Measurements from ENCODE around the gene PLXNA3.
A peak's percentile ranks its signal among the peaks of the same experiment; 100 is the strongest.

The PLXNA3 gene

DNA sequence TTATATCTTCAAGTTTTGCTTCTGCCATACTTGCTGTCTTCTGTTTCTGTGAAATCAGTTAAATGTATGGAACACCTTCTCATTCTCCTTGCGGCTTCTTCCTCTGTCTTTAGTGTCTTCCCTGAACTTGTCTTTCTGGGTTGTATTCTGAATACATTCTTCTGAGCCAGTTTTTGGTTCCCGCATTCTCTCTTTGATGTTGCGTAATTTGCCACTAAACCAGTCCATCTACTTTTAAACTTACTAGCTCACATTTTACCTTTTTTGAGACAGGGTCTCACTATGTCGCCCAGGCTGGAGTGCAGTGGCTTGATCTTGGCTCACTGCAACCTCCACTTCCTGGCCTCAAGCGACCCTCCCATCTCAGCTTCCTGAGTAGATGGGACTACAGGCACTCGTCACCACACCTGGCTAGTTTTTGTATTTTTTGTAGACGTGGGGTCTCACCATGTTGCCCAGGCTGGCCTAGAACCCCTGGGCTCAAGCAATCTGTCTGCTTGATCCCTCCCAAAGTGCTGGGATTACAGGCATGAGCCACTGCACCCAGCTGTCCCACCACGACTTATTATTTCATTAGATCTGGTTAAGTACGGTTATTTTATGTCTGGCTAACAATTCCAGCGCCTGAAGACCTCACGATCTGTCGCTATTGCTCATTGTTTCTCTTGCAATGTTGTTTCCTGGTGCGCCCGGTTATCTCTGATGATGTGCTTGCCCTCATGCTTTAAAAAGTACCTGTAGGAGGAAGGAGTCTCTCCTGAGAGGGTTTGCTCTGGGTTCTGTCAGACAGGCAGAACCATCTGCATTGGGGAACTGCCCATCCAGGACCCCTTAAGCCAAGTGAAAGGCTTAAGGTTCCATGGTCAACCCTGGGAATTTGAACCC, 67.8 kb downstream of the PLXNA3 start:
- DNase-seq (ENCODE audit: insufficient read length, low spot score) (no peak), FAIRE-seq (no peak)
- TF ChIP-seq, protein P1, sequence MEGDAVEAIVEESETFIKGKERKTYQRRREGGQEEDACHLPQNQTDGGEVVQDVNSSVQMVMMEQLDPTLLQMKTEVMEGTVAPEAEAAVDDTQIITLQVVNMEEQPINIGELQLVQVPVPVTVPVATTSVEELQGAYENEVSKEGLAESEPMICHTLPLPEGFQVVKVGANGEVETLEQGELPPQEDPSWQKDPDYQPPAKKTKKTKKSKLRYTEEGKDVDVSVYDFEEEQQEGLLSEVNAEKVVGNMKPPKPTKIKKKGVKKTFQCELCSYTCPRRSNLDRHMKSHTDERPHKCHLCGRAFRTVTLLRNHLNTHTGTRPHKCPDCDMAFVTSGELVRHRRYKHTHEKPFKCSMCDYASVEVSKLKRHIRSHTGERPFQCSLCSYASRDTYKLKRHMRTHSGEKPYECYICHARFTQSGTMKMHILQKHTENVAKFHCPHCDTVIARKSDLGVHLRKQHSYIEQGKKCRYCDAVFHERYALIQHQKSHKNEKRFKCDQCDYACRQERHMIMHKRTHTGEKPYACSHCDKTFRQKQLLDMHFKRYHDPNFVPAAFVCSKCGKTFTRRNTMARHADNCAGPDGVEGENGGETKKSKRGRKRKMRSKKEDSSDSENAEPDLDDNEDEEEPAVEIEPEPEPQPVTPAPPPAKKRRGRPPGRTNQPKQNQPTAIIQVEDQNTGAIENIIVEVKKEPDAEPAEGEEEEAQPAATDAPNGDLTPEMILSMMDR (IDR thresholded peaks at IDR 0.05; ENCODE audit: insufficient read depth, missing control alignments) = no peak

DNA sequence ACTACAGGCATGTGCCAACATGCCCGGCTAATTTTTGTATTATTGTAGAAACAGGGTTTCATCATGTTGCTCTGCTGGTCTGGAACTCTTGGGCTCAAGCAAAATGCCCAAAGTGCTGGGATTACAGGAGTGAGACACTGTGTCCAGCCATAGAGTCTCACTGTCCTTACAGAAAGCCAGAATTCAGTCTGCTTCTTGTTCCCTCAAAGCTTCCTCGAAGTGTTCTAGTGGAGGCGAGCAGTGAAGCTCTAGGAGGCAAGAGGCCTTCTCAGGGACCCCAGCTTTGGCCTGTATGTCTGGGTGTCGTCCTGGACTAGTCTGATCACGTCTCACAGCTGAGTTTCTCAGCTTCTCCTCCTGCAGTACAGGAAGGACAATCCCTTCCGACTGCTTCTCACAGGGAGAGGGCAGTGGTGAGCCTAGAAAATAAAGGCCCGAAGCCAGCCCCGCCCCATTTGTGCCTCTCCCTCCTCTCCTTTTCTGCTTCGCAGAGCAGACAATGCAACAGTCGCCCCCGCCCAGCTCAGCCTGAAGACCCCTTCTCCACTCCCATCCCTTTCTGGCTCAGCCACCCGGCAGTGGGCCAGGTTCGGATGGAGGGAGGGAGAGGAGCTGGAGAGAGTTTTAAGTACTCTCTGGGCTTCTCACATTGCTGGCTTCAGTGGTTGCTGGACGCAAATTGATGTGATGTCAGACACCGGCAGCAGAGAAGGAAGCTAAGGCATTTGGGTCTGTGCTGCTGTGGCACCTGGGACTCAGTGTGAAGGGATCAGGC, 69.0 kb downstream of the PLXNA3 start:
- DNase-seq (ENCODE audit: insufficient read length, low spot score) (peak; percentile 40), FAIRE-seq (no peak)
- TF ChIP-seq, protein P1 (IDR thresholded peaks at IDR 0.05; ENCODE audit: insufficient read depth, missing control alignments) = peak; percentile 45
